GM19025 (cell line): ENCODE measurements around the gene NCR3LG1.

Experiments used
- ATAC-seq: cut with Tn5 transposase; IDR thresholded peaks from one replicate; pipeline ENCODE4 v1.9.1; 2021; ENCODE audit warnings: mild to moderate bottlenecking, low read depth, moderate library complexity; ENCODE audit not compliant: unreplicated experiment

The NCR3LG1 gene

GRCh38 chr11:17351510-17352176 is at the start of gene NCR3LG1:
Gene NCR3LG1, plus strand, starts transcription at chr11:17351800. Its CDS starts 170 bp downstream, at chr11:17351970.
- no peak for ATAC-seq

GRCh38 chr11:17313349-17314231 is 38.0 kb upstream of the NCR3LG1 start:
- no peak for ATAC-seq

- ATAC-seq, result no peak
Observed at GRCh38 chr11:17314232-17314547, 37.4 kb upstream of the NCR3LG1 start.

GRCh38 chr11:17314904-17315426 is 36.6 kb upstream of the NCR3LG1 start:
- ATAC-seq, result no peak

GRCh38 chr11:17328871-17329494 is 22.6 kb upstream of the NCR3LG1 start:
- no peak for ATAC-seq

GRCh38 chr11:17331669-17332068 is 19.9 kb upstream of the NCR3LG1 start:
- ATAC-seq, result no peak

- ATAC-seq, result no peak
Observed at GRCh38 chr11:17333799-17334586, 17.6 kb upstream of the NCR3LG1 start.

- ATAC-seq, result no peak
Observed at GRCh38 chr11:17343257-17343656, 8.3 kb upstream of the NCR3LG1 start.

- no peak for ATAC-seq
Observed at GRCh38 chr11:17343907-17344306, 7.7 kb upstream of the NCR3LG1 start.

GRCh38 chr11:17347676-17348075 is 3.9 kb upstream of the NCR3LG1 start:
- no peak for ATAC-seq

GRCh38 chr11:17350455-17351171 is 987 bp upstream of the NCR3LG1 start:
- ATAC-seq, result no peak

- ATAC-seq, result no peak
Observed at GRCh38 chr11:17351172-17351509, 459 bp upstream of the NCR3LG1 start.

GRCh38 chr11:17352950-17353820 is 1.6 kb downstream of the NCR3LG1 start:
- no peak for ATAC-seq

GRCh38 chr11:17353821-17354600 is 2.4 kb downstream of the NCR3LG1 start:
- ATAC-seq, result no peak

- ATAC-seq, result no peak
Observed at GRCh38 chr11:17354601-17354991, 3.0 kb downstream of the NCR3LG1 start.

GRCh38 chr11:17366495-17366894 is 14.9 kb downstream of the NCR3LG1 start:
- ATAC-seq, result no peak

GRCh38 chr11:17368551-17368950 is 17.0 kb downstream of the NCR3LG1 start:
- no peak for ATAC-seq

GRCh38 chr11:17369094-17369493 is 17.5 kb downstream of the NCR3LG1 start:
- no peak for ATAC-seq
